HepG2 (cell line): Measurements from ENCODE around the gene AGBL2.

Source experiments
- ARNTL ChIP-seq: sonication (generic); formaldehyde crosslinking; IDR thresholded peaks from 2 replicates; pipeline ENCODE4 v1.4.0; 2020; ENCODE audit warnings: mild to moderate bottlenecking, missing genetic modification reagents
- SRSF4 ChIP-seq: fragments of 200-400 bp; formaldehyde crosslinking; IDR thresholded peaks from one replicate; pipeline ENCODE4 v1.6.1; 2018; ENCODE audit warnings: mild to moderate bottlenecking, low read depth, low read length, moderate library complexity; ENCODE audit not compliant: poor library complexity, severe bottlenecking

GRCh38 chr11:47726118-47726442, 10.9 kb upstream of the AGBL2 start:
- TF ChIP-seq ARNTL (CRISPR knock-in tag) (no peak), SRSF4 (no peak)
